HepG2 (cell line): ENCODE results near the gene ZFYVE28. TPM values are rescaled to one million over a fixed set of nuclear protein-coding genes. Genes with fewer than 3 reads are reported as not detected.

Source experiments
- ARID4A ChIP-seq: sonication (generic); formaldehyde crosslinking; IDR thresholded peaks from 2 replicates; pipeline ENCODE4 v1.5.0; 2020; ENCODE audit warnings: mild to moderate bottlenecking, missing genetic modification reagents, borderline replicate concordance
- ATF4 ChIP-seq, 2 experiments: fragments of 450-650 bp in 1 of 2; sonication (generic) in 1 of 2; formaldehyde crosslinking; IDR thresholded peaks; 2 replicates each; pipeline versions ENCODE4 v1.5.0 to v1.8.0; 2020 to 2022; ENCODE audit warnings: mild to moderate bottlenecking in 1 of 2, missing genetic modification reagents in 1 of 2
- BCLAF1 ChIP-seq: fragments of 450-650 bp; IDR thresholded peaks from 2 replicates; pipeline ENCODE4 v1.6.1; 2017; ENCODE audit warnings: mild to moderate bottlenecking
- PRDM15 ChIP-seq: sonication (generic); formaldehyde crosslinking; IDR thresholded peaks from 2 replicates; pipeline ENCODE4 v1.4.0; 2020; ENCODE audit warnings: missing genetic modification reagents
- SMAD3 ChIP-seq: sonication (generic); formaldehyde crosslinking; IDR thresholded peaks from 2 replicates; pipeline ENCODE4 v1.4.0; 2020; ENCODE audit warnings: missing genetic modification reagents
- SNRNP70 ChIP-seq: fragments of 200-400 bp; formaldehyde crosslinking; IDR thresholded peaks from 2 replicates; pipeline ENCODE4 v1.6.1; 2017; ENCODE audit warnings: mild to moderate bottlenecking, low read depth, low read length, moderate library complexity
- SP1 ChIP-seq, 2 experiments: fragments of 450-650 bp in 1 of 2; sonication (generic) in 1 of 2; formaldehyde crosslinking in 1 of 2; IDR thresholded peaks; 2 replicates each; pipeline versions ENCODE4 v1.4.0 to v1.6.1; 2016 to 2020; ENCODE audit warnings: missing genetic modification reagents in 1 of 2
- XRCC5 ChIP-seq: fragments of 200-400 bp; formaldehyde crosslinking; optimal IDR thresholded peaks from 2 replicates; pipeline ENCODE3; 2017; ENCODE audit warnings: mild to moderate bottlenecking, low read length
- ZFY ChIP-seq: sonication (generic); formaldehyde crosslinking; IDR thresholded peaks from 2 replicates; pipeline ENCODE4 v1.4.0; 2020; ENCODE audit warnings: missing genetic modification reagents
- ZNF660 ChIP-seq: sonication (generic); formaldehyde crosslinking; IDR thresholded peaks from 2 replicates; pipeline ENCODE4 v1.5.1; 2020; ENCODE audit warnings: mild to moderate bottlenecking, low read depth, missing genetic modification reagents, borderline replicate concordance
- ZNF710 ChIP-seq: sonication (generic); formaldehyde crosslinking; IDR thresholded peaks from 2 replicates; pipeline ENCODE4 v1.5.0; 2020; ENCODE audit warnings: mild to moderate bottlenecking, missing genetic modification reagents, borderline replicate concordance
- ZNF775 ChIP-seq: sonication (generic); formaldehyde crosslinking; IDR thresholded peaks from 2 replicates; pipeline ENCODE4 v1.4.0; 2020; ENCODE audit warnings: missing genetic modification reagents, mild to moderate bottlenecking, moderate library complexity, borderline replicate concordance
- ZNF777 ChIP-seq: sonication (generic); formaldehyde crosslinking; IDR thresholded peaks from 2 replicates; pipeline ENCODE4 v1.4.0; 2020; ENCODE audit warnings: missing genetic modification reagents
- polyA plus RNA-seq, 8 experiments: library from polyadenylated mRNA; depleted of rRNA in 3 of 8; stranded (reverse) in 7 of 8; unstranded in 1 of 8; fragments of >200 nt; fragmentation: Illumina TruSeq in 4 of 8; extraction: Trizol in 4 of 8; gene quantifications; 2 replicates each; pipeline versions ENCODE4 v1.2.1 to v1.2.3, GENCODE V29; 2011 to 2016; ENCODE audit warnings: low read depth in 4 of 8, missing spikeins in 1 of 8, mixed read lengths in 1 of 8; ENCODE audit not compliant: insufficient read depth in 1 of 8
- total RNA-seq, 5 experiments: library from RNA; depleted of rRNA; stranded (reverse); fragments of >200 nt; fragmentation: Illumina TruSeq; extraction: Trizol; gene quantifications; 2 replicates each; pipeline ENCODE4 v1.2.3, GENCODE V29; 2016; ENCODE audit warnings: low read depth in 1 of 5

Gene ZFYVE28
- total and polyA plus RNA-seq, 2 of the 13 experiments (the other 11 are each of a cell fraction or from before 2014, with no cell fraction given), result 0.12 to 0.22 TPM

- TF ChIP-seq ARID4A (CRISPR knock-in tag) (peak; percentile 95), BCLAF1 (no peak), ZNF775 (CRISPR knock-in tag) (no peak), ZNF710 (CRISPR knock-in tag) (no peak), SNRNP70 (no peak), SMAD3 (CRISPR knock-in tag) (no peak), PRDM15 (CRISPR knock-in tag) (no peak), ZNF660 (CRISPR knock-in tag) (no peak), ATF4 (CRISPR knock-in tag; IDR thresholded peaks at IDR 0.05) (no peak), ZFY (peak; percentile 68), ZNF777 (CRISPR knock-in tag) (no peak; the same call in 1 of the 2 replicates), SP1 (IDR thresholded peaks at IDR 0.05) (no peak), SP1 (CRISPR knock-in tag; IDR thresholded peaks at IDR 0.05) (peak; percentile 50; the same call in 1 of the 2 replicates), XRCC5 (no peak)
These were observed 466 bp upstream of the ZFYVE28 start, which contains the start of gene CFAP99 (continued) for GRCh38 chr4:2418650-2419571.
